Measurements from ENCODE around the gene PTEN. TPM values are rescaled to one million over a fixed set of nuclear protein-coding genes. Genes with fewer than 3 reads are reported as not detected.
"Not testable (repeated sequence)": the region's sequence is repeated elsewhere in the genome, so short reads cannot be mapped to it uniquely, and the experiment has no call there.

PTEN gene
- total RNA-seq, 1 donor from 2014 or later, result 96.3 TPM

DNA sequence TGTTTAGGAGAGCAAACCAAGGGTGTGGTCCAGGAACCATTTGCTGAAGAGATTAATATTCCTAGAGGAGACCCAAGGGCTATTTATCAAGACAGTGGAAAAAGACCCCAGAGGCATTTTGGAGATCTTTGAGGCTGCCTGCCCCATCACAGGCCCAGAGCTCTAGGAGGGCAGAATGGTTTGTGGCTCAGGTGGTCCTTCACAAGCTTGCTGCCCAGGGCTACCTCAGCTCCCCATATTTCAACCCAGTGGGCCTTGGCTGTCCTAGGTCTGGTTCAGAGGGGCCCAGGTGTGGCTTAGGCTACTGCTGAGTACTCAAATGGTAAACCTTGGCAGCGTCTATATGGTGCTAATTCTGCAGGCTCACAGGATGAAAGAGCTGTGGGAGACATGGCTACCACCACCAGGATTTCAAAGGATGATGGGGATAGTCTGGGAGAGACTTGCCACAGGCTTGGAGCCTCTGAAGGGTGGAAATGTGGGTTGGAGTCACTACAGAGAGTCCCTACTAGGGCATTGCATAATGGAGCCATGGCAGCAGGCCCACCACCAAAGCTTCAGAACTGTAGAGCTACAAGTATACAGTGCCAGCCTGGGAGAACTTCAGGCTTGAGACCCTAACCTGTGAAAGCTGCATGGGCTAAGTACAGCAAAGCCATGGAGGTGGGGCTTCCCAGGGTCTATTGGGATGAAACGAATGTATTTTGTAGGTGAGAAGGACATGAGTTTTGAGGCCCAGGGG lies 24.3 kb downstream of the PTEN start:
- DNase-seq (ENCODE audit: low spot score in 2 of 2), result no peak
- intact Hi-C loops (cut with DNase I), result no loop called here
- Histone ChIP-seq H3K4me1 (peaks cover 0 to 11% of the 10 kb centered on the region in 2 donors), H3K27ac (no peak overlapping the region), H3K36me3 (peaks cover 9 to 19% of the 10 kb centered on the region in 2 donors), H3K9me3 (no peaks in the 10 kb centered on the region), H3K27me3 (no peaks in the 10 kb centered on the region), H3K4me3 (no peak overlapping the region)
- TF ChIP-seq, protein P1, sequence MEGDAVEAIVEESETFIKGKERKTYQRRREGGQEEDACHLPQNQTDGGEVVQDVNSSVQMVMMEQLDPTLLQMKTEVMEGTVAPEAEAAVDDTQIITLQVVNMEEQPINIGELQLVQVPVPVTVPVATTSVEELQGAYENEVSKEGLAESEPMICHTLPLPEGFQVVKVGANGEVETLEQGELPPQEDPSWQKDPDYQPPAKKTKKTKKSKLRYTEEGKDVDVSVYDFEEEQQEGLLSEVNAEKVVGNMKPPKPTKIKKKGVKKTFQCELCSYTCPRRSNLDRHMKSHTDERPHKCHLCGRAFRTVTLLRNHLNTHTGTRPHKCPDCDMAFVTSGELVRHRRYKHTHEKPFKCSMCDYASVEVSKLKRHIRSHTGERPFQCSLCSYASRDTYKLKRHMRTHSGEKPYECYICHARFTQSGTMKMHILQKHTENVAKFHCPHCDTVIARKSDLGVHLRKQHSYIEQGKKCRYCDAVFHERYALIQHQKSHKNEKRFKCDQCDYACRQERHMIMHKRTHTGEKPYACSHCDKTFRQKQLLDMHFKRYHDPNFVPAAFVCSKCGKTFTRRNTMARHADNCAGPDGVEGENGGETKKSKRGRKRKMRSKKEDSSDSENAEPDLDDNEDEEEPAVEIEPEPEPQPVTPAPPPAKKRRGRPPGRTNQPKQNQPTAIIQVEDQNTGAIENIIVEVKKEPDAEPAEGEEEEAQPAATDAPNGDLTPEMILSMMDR (IDR thresholded peaks at IDR 0.05), result no peak

DNA sequence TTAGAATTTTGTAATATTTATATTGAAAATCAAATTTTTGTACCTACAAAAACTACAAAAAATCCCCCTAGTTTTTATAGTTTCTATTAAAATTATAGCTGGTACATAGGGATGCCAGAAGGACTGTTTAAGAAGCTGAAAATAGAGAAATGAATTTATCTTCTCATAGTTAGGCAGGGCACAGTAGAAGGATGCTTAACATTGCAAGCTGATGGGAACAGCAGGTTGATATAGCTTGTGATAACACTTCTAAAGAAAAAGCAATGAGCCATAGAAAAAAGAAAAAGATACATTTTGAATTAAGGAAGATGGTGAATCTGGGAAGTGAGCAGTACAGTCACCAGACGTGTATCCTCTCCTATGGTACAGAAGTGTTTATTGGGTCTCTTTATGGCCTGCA lies 32.0 kb downstream of the PTEN start:
- intact Hi-C loops (cut with DNase I), result loop anchor here (5.0 kb wide), 1 partner anchor 33 kb away; the partner anchor contains the start of genes KLLN and PTEN
- Histone ChIP-seq H3K36me3 (peaks cover 0 to 11% of the 10 kb centered on the region in 2 donors), H3K4me3 (no peak overlapping the region), H3K4me1 (peaks cover 0 to 41% of the 10 kb centered on the region in 2 donors), H3K27me3 (no peaks in the 10 kb centered on the region), H3K9me3 (peaks cover 0 to 25% of the 10 kb centered on the region in 2 donors), H3K27ac (peak overlapping the region; percentile 74 to 81)
- DNase-seq (ENCODE audit: low spot score in 2 of 2), result no peak
- TF ChIP-seq, protein P1 (IDR thresholded peaks at IDR 0.05), result no peak

DNA sequence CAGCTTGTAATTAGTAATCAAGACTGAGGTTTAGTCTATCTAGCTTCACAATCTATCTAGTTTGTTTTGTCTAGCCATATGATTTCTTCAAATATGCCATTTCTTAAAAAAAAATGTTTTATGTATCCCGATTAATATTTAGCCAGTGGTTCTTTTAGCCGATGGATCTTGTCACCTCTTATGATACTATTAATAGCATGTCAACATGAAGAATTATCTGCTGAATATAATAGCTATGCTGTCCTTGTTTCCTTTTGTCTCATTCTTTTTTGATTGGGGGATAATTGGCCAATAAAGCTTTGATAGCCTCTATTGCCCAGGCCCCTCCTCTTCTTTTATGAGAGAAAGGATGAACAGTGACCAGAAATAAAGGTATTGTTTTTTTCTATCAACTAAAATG lies 32.8 kb downstream of the PTEN start:
- Histone ChIP-seq H3K4me1 (peaks cover 0 to 41% of the 10 kb centered on the region in 2 donors), H3K4me3 (peak overlapping the region in 1 of 2 donors; percentile 8), H3K36me3 (peaks cover 0 to 11% of the 10 kb centered on the region in 2 donors), H3K27ac (peak overlapping the region; percentile 74 to 81), H3K9me3 (peaks cover 0 to 25% of the 10 kb centered on the region in 2 donors), H3K27me3 (no peaks in the 10 kb centered on the region)
- TF ChIP-seq, protein P1 (IDR thresholded peaks at IDR 0.05), result no peak
- intact Hi-C loops (cut with DNase I), result loop anchor here (5.0 kb wide), 1 partner anchor 34 kb away; the partner anchor contains the start of genes KLLN and PTEN
- no peak for DNase-seq (ENCODE audit: low spot score in 2 of 2)

DNA sequence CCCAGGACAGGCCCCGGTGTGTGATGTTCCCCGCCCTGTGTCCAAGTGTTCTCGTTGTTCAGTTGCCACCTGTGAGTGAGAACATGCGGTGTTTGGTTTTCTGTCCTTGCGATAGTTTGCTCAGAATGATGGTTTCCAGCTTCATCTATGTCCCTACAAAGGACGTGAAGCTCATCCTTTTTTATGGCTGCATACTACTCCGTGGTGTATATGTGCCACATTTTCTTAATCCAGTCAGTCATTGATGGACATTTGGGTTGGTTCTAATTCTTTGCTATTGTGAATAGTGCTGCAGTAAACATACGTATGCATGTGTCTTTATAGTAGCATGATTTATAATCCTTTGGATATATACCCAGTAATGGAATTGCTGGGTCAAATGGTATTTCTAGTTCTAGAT lies 34.5 kb downstream of the PTEN start:
- Histone ChIP-seq H3K36me3 (peaks cover 1 to 17% of the 10 kb centered on the region in 2 donors), H3K4me1 (peaks cover 0 to 32% of the 10 kb centered on the region in 2 donors), H3K9me3 (peaks cover 0 to 38% of the 10 kb centered on the region in 2 donors)
- intact Hi-C loops (cut with DNase I), result loop anchor here (5.0 kb wide), 1 partner anchor 36 kb away; the partner anchor contains the start of genes KLLN and PTEN
- not testable (repeated sequence) for DNase-seq (ENCODE audit: low spot score in 2 of 2); H3K27me3 ChIP-seq; H3K27ac ChIP-seq; H3K4me3 ChIP-seq

DNA sequence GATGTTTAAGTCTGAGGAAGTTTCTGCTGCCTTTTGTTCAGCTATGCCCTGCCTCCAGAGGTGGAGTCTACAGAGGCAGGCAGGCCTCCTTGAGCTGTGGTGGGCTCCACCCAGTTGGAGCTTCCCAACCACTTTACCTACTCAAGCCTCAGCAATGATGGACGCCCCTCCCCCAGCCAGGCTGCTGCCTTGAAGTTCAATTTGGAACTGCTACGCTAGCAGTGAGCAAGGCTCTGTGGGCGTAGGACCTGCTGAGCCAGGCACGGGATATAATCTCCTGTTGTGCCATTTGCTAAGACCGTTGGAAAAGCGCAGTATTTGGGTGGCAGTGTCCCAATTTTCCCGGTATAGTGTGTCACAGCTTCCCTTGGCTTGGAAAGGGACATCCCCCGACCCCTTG lies 40.0 kb downstream of the PTEN start:
- H3K36me3 ChIP-seq, result peaks cover 8 to 24% of the 10 kb centered on the region in 2 donors
- peaks cover 0 to 38% of the 10 kb centered on the region in 2 donors for H3K9me3 ChIP-seq
- DNase-seq (ENCODE audit: low spot score in 2 of 2); H3K4me3 ChIP-seq; H3K27ac ChIP-seq; H3K27me3 ChIP-seq; intact Hi-C loops (cut with DNase I): not testable (repeated sequence)
- peaks cover 0 to 16% of the 10 kb centered on the region in 2 donors for H3K4me1 ChIP-seq

DNA sequence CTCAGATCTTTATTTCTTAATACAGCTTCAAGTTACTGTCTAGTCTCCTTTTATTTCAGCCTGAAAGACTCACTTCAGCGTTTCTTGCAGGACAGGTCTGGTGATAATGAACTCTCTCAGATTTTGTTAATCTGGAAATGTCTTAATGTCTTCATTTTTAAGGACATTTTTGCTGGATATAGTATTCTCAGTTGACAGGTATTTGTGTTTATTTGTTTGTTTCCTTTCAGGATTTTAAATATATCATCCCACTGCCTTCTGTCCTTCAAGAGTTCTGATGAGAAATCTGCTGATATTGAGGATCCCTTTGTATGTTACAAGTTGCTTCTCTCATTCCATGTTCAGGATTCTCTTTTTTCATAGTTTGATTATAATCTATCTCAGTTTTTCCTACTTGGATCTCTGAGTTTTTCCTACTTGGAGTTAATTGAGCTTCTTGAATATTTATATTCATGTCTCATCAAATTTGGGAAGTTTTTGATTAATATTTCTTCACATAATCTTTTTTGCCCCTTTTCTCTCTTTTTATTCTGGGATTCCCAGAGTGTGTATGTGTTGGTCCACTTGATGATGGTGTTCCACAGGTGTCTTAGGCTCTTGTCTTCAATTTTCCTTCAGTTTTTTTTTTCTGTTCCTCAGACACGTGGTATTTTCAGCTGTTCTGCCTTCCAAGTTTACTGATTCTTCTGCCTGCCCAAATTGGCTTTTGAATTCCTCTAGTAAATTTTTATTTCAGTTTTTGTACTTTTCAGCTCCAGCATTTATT lies 49.9 kb downstream of the PTEN start:
- peaks cover 23 to 34% of the 10 kb centered on the region in 2 donors for H3K9me3 ChIP-seq
- no peak overlapping the region for H3K4me3 ChIP-seq
- peaks cover 6 to 9% of the 10 kb centered on the region in 2 donors for H3K36me3 ChIP-seq
- TF ChIP-seq, protein P1 (IDR thresholded peaks at IDR 0.05), result no peak
- no peak for DNase-seq (ENCODE audit: low spot score in 2 of 2)
- no peaks in the 10 kb centered on the region for H3K27me3 ChIP-seq
- intact Hi-C loops (cut with DNase I), result no loop called here
- H3K27ac ChIP-seq, result no peak overlapping the region
- peaks cover 7 to 12% of the 10 kb centered on the region in 2 donors for H3K4me1 ChIP-seq

All from ascending aorta (tissue), 2 donors.